GM19455 (cell line): ENCODE data around the gene LIMS1.
"Not testable (repeated sequence)": the region's sequence is repeated elsewhere in the genome, so short reads cannot be mapped to it uniquely, and the experiment has no call there.

Experiments used
- ATAC-seq: cut with Tn5 transposase; IDR thresholded peaks from one replicate; pipeline ENCODE4 v1.9.1; 2021; ENCODE audit not compliant: unreplicated experiment

Gene LIMS1

GRCh38 chr2:108585436-108585835, 51.2 kb downstream of the LIMS1 start:
- no peak for ATAC-seq

GRCh38 chr2:108586116-108586515, 51.8 kb downstream of the LIMS1 start:
- ATAC-seq: no peak

GRCh38 chr2:108586631-108587030, 52.4 kb downstream of the LIMS1 start:
- no peak for ATAC-seq

GRCh38 chr2:108587621-108588020, 53.4 kb downstream of the LIMS1 start:
- no peak for ATAC-seq

GRCh38 chr2:108588070-108588668, 53.9 kb downstream of the LIMS1 start:
- ATAC-seq: no peak

- ATAC-seq: no peak
Observed at GRCh38 chr2:108589372-108589771, 55.1 kb downstream of the LIMS1 start.

- no peak for ATAC-seq
Observed at GRCh38 chr2:108589781-108590180, 55.5 kb downstream of the LIMS1 start.

- ATAC-seq: no peak
Observed at GRCh38 chr2:108591163-108591562, 56.9 kb downstream of the LIMS1 start.

GRCh38 chr2:108593547-108594098, 59.4 kb downstream of the LIMS1 start:
- no peak for ATAC-seq

- peak; percentile 95 for ATAC-seq
Observed at GRCh38 chr2:108594132-108594981, 60.1 kb downstream of the LIMS1 start.

- peak; percentile 48 for ATAC-seq
Observed at GRCh38 chr2:108594982-108595464, 60.8 kb downstream of the LIMS1 start.

GRCh38 chr2:108595771-108596170, 61.5 kb downstream of the LIMS1 start:
- ATAC-seq: not testable (repeated sequence)

GRCh38 chr2:108597105-108597744, 63.0 kb downstream of the LIMS1 start:
- not testable (repeated sequence) for ATAC-seq

- not testable (repeated sequence) for ATAC-seq
Observed at GRCh38 chr2:108601199-108601598, 66.9 kb downstream of the LIMS1 start.

- no peak for ATAC-seq
Observed at GRCh38 chr2:108602422-108602821, 68.2 kb downstream of the LIMS1 start.

- no peak for ATAC-seq
Observed at GRCh38 chr2:108604196-108604595, 69.9 kb downstream of the LIMS1 start.

GRCh38 chr2:108605947-108606346, 71.7 kb downstream of the LIMS1 start:
- no peak for ATAC-seq

GRCh38 chr2:108607706-108608301, 73.5 kb downstream of the LIMS1 start:
- ATAC-seq: no peak

GRCh38 chr2:108611021-108611420, 76.8 kb downstream of the LIMS1 start:
- ATAC-seq: no peak

GRCh38 chr2:108612153-108612513, 77.9 kb downstream of the LIMS1 start:
- peak; percentile 81 for ATAC-seq

- ATAC-seq: peak; percentile 76
Observed at GRCh38 chr2:108612514-108613183, 78.4 kb downstream of the LIMS1 start.
